Activated T-cell treated with anti-CD3 and anti-CD28 coated beads for 1 hour (primary cell): ENCODE results near the gene PLIN5.

ENCODE experiments used
- DNase-seq: peaks from one replicate; pipeline ENCODE4 v3.0.0-alpha.2; 2020; ENCODE audit warnings: low read depth

Gene PLIN5

DNA sequence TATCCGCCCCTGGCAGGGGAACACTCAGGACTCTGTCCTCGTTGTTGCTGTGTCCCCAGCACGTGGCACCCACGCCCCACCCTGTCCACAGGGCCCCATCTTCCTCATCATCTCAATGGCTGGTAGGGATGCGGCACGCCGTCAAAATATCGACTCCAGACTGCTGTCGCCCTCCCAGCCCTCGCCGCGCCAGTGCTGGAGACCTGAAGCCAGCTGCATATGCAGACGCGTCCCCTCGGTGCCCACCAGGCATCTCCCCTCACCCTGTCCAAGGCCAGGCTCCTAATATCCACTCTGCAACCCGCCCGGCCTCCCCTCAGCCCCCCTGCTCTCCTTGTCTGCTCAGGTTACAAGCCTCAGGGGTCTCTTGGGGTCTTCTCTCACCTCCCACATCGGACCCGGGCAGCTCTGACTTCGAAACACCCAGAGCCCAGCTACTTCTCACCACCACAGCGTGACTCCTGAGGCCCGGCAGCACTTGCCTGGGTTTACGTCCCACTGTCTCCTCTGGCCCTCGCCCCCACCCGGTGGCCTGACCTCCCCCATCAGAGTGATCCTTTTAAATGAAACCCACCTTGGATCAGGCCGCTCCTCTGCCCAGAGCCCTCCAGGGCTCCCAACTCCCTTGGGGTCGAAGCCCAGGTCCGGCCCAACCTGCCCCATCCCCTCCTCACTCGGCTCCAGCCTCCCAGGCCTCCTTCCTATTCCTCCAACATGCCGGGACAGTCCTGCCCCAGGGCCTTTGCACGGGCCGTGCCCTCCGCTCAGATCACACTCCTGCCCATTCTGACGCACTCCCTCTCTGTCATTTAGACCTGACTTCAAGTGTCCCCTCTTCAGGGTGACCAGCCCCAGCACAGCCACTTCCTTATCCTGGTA lies 29.2 kb downstream of the PLIN5 start:
- DNase-seq = no peak

DNA sequence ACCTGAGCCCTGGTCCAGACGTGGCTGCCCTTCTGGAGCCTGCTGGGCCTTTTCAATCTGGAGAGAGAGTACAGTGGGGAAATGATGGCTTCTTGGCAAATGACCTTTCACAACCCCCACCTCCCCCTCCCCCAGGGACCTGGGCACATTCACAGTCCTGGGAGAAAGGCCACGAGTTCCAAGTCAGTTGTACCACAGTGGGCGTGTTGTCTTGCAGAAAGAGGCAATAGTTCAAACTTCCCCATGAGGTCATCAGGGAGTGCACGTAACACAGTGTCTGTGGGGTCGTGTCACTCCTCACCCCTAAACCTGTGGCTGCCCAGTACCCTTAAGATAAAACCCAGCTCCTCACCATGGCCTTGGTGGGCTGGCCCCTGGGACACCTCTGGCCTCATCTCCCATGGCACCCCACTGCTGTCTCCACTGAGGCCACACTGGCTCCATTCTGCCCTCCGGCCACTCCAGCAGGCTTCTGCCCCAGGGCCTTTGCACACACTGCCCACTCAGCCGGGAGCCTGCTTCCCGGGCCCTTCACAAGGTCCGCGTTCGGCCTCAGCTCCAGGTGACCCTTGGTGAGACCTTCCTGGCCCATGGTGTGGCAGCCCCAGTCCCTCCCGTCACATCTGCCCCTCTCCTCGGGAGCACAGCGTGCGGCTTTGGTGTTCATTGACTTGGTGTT lies 30.0 kb downstream of the PLIN5 start:
- no peak for DNase-seq

- no peak for DNase-seq
Measured at GRCh38 chr19:4504297-4504701, 30.7 kb downstream of the PLIN5 start.

GRCh38 chr19:4503825-4504170 lies 31.2 kb downstream of the PLIN5 start:
- no peak for DNase-seq

DNA sequence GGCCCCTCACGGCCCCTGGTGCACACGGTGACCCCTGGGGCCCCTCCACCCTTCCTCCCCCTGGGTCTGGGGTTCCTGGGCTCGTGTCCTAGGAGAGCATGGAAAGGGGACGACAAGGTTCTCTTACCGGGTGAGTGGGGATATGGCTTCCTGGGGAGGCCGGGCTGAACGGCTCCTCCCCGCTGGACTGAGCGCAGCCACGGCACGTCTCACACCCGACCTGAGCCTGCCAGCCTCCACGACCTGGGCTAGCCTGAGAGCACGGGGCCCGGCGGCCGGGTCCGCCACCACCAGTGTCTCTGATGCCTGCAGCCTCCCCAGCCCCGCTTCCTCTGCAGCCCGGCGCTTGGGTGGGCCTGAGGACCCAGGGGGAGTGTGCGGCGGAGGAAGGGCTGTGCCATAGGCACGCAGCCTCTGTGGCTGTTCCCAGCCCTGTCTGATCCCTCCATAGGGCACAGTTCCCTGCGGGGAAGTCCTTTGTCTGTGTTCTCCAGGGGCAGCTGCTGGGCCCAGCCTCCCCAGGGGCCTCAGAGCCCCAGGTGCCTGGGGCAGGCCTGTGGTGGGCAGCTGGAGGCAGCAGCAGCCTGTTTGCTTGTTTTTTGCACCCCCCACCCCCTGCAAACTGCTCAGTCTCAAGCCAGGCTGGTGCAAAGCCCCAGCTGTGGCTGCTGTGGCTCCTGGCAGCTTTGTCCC lies 31.7 kb downstream of the PLIN5 start:
- DNase-seq = no peak

DNA sequence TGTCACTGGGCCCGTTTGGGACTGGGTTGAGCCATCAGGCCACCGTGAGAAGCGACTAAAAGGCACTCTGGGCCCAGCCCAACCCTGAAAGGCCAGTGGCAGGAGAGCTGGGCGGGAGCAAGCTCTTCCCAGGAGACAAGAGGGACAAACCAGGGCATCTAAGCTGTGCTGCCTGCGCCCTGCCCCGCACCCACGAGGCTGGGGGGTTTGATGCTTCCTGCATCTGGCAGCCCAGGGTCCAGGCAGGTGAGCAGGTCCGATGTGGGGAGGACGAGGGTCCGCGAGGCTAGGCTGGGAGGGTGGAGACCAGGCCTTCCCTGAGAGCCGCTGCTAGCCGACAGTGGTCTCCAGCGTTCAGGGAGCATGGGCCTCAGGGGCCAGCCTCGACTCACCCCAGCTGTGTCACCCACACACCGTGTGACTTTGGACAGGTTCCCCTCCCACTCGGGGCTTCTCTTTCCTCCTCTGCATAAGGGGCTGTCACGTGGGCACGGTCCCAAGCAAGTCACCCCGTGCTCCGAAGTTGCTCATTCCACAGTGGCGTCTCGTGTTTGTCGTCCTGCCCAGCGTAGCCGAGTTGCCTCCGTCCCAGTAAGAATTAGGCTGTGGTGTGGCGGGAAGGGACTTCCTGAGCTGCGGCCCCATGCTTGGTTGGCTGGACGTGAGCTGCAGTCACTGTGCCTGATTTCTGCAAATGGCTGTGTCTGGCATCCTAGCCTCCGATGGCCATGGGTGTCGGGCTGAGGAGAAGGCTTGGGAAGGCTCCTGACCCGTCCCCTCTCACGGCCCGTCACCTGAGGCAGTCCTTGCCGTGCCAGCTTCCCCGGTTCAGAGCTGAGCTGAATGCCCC lies 32.5 kb downstream of the PLIN5 start:
- no peak for DNase-seq

DNA sequence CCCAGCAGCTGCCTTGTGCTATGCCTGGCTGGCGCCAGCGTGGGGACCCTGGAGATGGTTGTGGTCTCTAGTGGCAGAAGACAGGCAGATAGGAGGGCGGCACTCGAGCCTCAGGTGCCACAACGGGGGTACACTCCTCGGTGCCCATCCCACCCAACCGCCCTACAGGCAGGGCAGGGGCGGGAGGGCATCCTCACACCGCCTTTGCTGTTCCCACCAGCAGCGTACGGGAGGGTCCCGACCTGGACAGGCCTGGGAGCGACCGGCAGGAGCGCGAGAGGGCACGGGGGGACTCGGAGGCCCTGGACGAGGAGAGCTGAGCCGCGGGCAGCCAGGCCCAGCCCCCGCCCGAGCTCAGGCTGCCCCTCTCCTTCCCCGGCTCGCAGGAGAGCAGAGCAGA lies 33.3 kb downstream of the PLIN5 start:
- DNase-seq = no peak

GRCh38 chr19:4500841-4501591 lies 34.0 kb downstream of the PLIN5 start:
- no peak for DNase-seq

DNA sequence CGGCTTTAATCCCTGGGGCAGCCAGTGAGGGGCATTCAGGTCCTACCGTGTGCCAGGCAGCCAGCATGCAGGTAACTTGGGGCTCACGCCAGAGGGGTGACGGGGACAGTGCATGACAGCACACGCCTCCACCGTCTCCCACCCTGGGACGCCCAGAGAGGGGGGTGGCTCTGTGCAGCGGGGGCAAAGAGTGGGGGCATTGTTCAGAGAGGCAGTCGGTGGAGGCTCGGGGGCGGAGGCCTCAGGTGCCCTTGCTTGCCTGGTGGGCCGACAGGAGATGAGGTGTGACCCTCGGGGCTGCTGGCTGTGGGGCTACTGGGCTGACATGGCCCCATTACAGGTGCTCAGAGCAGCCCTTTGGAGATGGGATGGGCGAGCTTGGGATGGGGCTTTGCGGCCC lies 35.2 kb downstream of the PLIN5 start:
- no peak for DNase-seq

GRCh38 chr19:4499318-4499717 lies 35.7 kb downstream of the PLIN5 start:
- no peak for DNase-seq

DNA sequence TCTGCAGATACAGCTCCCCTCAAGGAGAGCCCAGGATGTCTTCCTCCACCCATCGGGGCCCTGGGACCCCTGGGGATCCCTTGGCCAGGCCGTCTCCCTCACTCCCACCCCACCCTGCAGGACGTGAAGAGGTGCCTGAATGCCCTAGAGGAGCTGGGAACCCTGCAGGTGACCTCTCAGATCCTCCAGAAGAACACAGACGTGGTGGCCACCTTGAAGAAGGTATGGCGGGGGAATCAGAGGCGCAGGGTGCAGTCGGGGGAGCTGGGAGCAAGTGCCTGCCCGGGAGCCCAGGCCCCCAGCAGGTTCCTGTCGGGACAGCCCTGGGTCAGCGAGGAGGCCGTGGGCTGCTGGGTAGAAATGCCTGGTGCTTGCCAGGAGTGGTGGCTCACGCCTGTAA lies 36.3 kb downstream of the PLIN5 start:
- no peak for DNase-seq

- DNase-seq = no peak
Measured at GRCh38 chr19:4497770-4498389, 37.1 kb downstream of the PLIN5 start.

DNA sequence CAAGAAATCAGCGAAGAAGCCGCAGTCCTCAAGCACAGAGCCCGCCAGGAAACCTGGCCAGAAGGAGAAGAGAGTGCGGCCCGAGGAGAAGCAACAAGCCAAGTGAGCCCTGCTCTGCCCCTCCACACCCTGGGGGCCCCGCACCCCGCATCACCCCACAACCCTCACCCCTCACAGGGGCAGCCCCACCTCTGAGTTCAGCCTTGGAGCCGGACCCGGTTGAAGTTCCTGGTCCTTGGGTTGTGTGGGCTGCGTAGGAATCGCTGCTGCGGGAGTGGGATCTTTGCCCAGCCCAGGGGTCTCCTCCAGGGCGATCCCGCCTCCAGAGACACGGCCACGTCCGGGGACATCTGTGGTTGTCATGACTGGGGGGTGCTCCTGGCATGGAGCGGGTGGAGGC lies 38.7 kb downstream of the PLIN5 start:
- DNase-seq = no peak

DNA sequence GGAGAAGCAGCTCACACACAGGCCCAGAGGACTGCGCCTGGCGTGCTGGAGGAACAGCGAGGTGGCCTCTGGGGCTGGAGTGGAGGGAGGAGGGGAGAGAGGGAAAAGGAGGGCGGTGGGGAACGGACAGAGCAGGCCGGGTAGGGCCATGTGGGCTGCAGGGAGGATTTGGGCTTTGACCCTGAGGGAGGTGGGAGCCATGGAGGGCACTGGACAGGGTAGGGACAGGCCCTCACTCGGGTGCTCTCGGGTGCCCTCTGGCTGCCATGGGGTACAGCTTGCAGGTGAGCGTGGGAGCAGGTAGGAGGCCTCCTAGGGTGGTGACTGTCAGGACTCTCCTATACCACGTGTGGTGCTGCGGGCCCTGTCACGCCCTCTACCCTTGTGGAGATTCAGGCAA lies 39.6 kb downstream of the PLIN5 start:
- no peak for DNase-seq

DNA sequence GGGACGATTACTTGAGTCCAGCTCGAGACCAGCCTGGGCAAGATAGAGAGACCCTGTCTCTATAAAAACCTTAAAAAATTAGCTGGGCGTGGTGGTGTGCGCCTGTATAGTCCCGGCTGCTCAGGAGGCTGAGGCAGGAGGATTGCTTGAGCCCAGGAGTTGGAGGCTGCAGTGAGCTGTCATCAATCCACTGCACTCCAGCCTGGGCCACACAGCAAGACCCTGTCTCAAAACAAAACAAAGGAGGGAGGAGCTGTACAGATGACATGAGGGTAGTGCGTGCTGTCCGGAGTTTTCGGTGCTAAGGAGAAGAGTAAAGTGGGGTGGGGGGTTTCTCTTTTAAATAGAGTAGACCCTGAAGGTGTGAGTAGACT lies 40.3 kb downstream of the PLIN5 start:
- no peak for DNase-seq

GRCh38 chr19:4493929-4494690 lies 40.9 kb downstream of the PLIN5 start:
- DNase-seq = no peak

DNA sequence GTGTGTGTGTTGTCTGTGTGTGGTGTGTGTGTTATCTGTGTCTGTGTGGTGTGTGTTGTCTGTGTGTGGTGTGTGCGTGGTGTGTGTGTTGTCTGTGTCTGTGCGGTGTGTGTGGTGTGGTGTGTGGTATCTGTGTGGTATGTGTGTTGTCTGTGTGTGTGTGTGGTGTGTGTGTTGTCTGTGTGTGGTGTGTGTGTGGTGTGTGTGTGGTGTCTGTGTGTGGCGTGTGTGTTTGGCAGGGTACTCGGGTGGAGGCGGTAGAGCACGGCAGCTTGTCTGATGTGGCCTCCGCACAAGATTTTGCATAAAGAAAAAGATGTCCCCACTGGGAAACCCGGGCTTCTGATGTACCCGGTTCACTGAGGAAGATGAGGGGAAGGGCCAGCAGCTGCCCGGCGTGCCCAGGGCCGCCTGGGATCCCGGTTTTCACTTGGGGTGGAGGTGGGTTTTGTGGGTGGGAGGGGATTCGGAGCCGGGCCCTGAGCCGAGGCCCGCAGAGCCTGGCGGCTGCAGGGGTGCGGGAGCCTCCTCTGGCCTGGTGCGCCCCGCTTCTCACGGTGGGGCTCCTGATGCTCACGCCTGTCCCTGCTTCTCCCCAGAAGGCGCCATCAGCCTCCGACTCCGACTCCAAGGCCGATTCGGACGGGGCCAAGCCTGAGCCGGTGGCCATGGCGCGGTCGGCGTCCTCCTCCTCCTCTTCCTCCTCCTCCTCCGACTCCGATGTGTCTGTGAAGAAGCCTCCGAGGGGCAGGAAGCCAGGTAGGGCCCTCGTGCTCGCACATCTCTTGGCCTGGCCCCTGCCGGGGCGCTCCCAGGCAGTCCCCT lies 41.7 kb downstream of the PLIN5 start:
- DNase-seq = no peak

GRCh38 chr19:4492337-4493103 lies 42.5 kb downstream of the PLIN5 start:
- DNase-seq = no peak

DNA sequence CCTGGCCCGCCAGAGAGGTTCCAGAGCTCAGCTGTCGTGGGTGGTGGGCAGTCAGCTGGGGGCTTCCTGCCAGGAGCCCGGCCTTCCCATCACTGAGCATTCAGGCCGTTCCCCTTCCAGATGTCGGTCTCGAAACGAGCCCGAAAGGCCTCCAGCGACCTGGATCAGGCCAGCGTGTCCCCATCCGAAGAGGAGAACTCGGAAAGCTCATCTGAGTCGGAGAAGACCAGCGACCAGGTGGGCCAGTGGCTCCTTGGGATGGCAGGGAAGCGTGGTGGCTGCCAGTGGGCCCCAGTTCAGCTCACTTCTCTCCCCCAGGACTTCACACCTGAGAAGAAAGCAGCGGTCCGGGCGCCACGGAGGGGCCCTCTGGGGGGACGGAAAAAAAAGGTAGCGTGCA lies 43.6 kb downstream of the PLIN5 start:
- no peak for DNase-seq
